Cortex of kidney (tissue), 1 donor: ENCODE results near the gene SDCCAG8.

ENCODE experiments used
- DNase-seq: peaks from one replicate; lab custom pipeline; 2025; lab: John Stamatoyannopoulos, UW

The SDCCAG8 gene

DNA sequence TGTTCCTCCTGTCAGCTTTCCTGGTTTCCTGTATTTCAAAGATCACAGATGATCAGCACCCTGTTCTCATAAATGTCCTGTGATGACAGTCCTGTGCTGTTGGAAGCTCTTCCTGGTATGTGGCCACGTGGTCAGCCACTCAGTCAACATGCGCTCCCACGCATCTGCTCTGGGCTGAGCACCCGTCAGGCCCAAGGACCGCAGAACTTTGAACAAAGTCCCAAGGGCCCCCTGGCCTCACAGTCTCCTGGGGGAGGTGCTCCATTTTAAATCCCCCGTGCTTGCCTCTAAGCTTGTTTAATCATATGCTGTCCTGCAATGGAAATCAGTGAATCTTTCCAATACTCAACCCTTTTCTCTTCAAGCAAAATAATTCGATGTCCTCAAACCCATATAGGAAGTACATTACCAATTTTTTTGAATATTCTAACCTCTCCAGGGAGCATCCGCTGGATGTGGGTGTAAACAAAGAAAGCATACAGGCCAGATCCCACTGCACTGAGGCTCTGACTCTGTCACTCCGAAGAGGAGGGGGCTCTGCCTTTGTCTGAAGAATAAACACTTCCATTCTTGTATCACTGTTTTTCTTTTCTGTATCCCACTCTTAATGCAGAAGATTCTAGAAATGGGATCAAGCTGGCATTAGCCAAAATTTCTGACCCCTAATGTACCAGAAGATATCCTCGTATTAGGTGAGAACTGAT lies 250.3 kb downstream of the SDCCAG8 start:
- DNase-seq, result no peak

DNA sequence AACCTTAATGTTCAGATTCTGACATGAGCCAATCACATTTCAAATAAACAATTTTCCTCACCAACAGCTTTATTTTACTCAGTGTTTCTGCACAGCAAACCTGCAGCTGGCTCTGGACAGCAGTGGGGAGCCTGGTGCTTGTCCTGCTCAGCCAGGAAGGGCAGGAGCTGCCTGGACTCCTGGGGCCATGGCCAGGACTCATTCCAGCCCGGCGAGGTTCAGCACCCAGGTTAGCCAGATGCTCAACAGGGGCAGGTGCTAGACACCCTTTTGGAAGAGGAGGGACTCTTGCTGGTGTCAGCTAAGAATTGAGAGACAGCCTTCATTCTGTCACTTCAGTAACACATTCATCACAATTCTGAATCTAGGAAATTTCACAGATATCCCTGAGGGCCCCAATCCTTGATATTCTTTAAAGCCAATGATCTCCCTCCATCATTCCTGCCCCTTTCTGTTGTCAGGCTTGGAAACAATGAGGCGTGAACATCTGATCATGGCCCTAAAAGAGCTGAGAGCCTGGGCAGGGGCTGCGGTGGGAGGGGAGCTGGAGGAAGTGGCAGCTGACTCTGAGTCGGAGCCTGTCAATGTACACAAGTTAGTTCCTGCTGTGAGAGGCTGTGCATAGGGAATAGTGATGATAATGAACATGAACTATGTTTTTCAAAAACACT lies 251.3 kb downstream of the SDCCAG8 start:
- no peak for DNase-seq

DNA sequence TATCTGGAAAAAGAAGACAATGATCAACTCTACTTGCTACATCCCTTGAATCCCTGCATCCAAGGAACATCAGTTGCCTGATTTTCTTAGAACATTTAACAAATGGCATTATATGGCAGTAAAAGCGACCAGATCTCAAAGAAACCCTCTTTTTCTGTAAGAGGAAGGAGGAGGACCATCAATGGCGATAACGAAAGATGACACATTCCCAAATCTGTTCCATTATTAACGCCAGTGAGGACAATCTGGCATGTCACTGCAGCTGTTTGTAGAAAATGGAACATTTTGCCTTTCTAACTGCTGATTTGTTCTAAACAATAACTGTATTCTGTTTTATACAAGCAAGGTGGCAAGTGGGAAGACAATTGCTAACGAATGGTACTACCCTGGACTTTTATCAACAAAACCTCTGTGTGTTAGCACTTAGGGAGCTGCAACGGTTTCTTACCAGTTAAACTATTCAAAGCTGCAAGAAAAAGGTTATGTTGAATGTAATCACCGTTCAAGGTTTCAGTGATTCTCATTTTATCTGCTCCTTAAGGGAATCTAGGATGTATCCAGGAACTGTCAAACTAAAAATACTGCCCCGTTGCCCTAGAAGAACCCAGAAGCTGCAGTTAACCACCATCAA lies 251.9 kb downstream of the SDCCAG8 start:
- no peak for DNase-seq

DNA sequence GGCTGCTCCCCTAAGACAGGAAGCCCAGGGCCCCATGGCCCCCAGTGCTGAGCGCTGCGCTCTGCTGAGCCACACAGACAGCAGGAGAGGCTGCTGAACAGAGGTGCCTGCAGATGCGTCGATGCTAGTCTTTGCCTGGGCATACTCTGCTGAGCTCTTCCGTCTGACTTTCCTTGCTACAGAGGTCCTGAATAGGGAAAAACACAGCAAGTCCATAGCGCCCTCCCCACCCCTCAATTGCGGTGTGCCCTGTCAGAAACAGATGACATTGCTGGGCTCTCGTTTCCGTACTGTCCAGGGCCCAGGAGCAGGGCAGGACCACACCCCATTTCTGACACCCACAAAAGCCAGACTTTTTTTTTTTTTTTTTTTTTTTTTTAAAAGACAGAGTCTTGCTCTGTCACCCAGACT lies 252.5 kb downstream of the SDCCAG8 start:
- DNase-seq, result no peak

DNA sequence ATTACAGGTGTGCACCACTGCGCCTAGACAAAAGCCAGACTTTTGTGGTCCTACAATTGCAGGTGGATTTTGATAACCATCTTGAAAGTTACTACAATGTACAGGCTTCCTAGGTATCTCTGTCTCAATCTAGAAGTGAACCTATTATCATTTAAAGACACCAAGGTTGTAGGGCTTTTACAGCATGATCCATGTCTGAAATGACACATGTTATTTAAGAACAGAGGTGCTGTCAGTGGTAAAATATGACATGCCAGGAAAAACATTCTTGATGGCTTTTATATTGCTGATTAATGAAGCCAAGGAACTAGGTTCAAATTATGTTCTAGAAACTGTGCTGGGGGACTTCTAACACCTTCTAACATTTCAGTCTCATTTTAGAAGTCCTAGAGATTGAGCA lies 253.1 kb downstream of the SDCCAG8 start:
- DNase-seq, result no peak

DNA sequence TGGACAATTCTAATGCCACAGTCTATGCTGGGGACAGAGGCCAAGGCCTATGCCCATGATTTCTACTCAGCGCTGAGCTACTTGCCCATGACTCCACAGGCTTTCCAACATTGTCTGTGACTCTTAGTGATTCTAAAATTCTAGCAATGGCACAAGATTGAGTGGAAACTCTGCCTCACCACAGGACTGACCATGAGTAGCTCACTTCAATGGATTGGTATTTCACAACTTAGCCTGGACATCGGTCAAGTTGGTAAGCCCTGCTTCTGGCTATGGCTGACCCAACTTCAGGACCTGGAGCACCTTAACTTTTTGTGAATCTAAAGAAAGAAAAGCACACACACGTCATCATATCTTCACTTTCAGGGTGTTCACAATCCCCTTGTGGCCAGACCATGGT lies 255.1 kb downstream of the SDCCAG8 start:
- DNase-seq, result no peak

DNA sequence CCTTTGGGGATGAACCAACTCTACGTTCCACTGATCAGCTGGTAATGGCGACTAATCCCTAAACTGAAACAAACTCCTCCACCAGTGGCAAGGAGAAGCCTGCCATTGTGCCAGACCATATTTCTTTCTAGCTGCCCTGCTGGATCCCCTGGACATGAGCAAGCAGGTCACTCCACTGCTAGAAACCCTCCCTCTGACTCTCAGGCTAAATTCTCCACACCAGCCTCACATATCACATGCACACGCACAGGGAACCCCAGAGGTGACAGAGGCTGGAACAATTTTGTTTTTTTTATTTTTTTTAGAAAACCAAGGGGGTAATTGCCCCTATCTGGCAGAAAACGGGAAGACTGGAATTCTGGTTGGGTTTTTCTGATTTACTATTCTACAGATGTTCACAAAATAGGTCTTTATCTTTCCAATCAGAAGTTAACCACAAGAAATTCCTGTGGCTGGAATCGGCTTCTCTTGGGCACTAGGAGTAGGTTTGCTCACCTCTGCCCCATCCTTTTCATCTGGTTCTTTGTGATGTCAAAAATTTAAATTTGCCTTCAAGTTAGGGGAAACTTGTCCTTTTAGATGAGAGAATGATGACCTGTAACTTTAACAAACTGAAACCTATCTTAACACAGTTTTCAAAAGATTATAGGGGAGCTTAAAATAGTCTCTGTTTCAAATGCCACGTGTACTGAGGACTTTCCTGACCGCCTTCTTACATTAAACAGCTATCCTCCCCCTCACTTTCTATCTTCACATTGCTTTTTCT lies 258.1 kb downstream of the SDCCAG8 start:
- no peak for DNase-seq

DNA sequence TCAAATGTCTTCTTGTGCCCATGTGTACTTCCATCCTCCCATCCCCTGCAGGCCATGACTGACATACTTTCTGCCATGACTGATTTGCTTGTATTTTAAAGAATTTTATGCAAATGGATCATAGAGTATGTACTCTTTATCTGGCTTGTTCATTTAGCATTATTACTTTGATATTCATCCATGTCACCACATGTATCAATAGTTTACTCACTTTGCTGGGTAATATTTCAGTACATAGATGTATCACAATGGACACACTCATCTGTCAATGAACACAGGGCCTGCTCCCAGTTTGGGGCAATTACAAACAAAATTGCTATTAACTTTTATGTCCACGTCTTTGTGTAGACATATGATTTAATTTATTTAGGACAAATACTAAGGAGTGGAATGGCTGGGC lies 259.1 kb downstream of the SDCCAG8 start:
- no peak for DNase-seq

DNA sequence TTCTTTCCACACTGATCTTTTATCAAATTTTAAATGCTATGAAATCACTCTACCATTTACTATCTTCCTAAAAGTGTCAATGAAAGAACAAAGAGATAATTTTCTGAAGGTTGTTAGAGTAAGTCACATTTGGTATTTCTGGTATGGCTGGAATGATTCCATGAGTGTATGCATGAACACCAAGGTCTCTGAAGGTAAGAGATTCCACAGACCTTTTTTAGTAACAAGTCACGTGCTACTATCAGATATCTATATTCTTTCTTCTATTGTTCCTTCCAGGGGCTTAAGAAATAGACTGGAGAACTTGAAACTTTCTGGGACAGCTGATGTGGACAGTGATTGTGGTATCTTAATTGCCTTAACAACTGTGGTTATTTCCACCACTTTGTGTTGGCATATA lies 265.0 kb downstream of the SDCCAG8 start:
- no peak for DNase-seq

DNA sequence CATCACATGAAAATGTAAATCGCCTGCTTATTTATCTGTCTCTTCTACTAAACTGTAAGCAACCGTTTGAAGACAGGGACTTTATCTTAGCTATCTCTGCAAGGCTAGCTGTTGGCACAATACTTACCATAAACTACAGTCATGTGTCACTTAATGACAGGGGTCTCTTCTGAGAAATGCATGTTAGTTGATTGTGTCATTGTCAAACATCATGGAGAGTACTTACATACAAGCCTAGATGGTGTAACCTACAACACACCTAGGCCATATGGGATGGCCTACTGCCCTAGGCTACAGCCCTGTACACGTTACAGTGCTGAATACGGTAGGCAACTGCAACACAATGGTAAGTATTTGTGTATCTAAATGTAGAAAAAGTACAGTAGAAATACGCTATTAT lies 267.9 kb downstream of the SDCCAG8 start:
- no peak for DNase-seq

DNA sequence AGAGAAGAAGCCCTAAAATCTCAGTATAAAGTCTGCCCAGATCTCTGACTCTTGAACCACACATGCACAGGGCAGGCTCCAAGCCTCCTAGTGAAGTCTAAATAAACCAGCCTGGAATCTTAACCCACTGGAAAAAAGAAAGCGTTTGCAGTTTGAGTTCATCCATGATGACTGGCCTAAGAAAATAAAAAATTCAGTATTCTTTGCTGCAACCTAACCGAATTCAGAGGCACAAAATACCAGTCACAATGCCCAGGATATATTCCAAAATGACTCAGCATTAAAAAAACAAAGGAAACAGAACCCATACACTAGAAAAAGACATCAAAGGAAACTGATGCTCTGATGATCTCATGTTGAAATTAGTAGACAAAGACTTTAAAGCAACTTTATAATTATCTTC lies 269.2 kb downstream of the SDCCAG8 start:
- no peak for DNase-seq

DNA sequence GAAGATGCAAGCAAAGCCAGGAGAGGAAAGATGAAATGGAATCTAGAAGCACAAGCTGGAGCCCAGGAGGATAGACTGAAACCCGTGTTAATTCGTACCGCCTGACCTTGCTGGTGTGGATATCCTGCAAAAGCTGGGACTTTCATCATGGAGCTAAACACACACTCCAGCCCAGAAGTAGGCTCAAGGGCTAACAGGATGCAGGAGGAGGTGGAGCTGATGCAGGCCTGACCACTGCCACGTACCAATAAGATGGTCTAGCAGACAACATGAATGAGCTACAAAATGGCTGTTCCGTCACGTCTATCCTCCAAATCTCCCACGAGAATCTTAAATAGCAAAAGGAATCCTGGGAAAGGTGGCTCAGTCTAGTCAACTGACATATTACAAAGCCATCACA lies 270.3 kb downstream of the SDCCAG8 start:
- no peak for DNase-seq

DNA sequence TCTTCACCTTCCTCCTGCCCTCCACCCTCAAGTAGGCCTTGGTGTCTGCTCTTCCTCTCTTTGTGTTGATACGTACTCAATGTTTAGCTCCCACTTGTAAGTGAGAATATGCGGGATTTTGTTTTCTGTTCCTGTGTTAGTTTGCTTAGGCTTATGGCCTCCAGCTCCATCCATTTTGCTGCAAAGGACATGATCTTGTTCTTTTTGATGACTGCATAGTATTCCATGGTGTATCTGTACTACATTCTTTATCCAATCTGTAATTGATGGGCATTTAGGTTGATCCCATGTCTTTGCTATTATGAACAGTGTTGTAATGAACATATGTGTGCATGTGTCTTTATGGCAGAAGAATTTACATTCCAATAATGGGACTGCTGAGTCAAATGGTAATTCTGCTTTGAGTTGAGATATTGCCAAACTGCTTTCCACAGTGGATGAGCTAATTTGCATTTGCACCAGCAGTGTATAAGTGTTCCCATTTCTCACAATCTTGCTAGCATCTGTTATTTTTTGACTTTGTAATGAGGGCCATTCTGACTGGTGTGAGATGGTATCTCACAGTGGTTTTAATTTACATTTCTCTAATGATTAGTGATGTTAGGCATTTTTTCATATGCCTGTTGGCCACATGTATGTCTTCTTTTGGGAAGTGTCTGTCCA lies 272.7 kb downstream of the SDCCAG8 start:
- DNase-seq, result no peak

DNA sequence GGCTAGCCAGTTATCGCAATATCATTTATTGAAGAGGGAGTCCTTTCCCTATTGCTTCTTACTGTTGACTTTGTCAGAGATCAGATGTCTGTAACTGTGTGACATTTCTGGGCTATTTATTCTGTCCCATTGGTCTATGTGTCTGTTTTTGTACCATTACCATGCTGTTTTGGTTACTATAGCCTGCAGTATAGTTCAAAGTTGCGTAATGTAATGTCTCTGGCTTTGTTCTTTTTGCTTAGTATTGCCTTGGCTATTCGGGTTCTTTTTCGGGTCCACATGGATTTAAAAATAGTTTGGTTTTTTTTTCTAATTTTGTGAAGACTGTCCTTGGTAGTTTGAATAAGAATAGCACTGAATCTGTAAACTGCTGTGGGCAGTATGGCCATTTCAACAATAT lies 273.7 kb downstream of the SDCCAG8 start:
- DNase-seq, result no peak

DNA sequence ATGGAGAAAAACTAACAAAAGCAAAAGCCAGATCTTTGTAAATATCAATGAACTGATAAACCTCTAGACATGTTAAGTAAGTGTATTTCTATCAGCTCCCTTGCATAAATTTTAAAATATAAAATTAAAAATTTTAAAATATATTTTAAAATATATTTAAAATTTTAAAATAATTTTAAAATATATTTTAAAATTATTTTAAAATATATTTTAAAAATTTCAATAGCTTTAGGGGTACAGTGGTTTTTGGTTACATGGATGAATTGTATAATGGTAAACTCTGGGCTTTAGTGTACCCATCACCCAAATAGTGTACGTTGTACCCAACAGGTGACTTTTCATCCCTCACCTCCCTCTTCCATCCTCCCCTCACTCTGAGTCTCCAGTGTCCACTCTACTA lies 279.2 kb downstream of the SDCCAG8 start:
- no peak for DNase-seq

DNA sequence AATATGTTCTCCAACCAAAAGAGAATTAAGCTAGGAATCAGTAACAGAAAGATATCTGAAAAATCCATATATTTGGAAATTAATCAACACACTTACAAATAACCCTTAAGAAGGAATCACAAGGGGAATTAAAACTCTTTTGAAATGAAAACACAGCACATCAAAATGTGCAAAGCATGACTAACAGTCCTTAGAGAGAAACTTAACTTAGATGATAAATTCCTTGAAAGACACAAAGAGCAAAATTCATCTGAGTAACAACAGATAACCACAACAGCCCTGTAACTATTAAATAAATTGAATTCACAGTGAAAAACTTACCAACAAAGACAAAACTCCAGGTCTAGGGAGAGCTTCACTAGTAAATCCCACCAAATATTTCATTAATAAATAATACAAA lies 283.8 kb downstream of the SDCCAG8 start:
- no peak for DNase-seq

DNA sequence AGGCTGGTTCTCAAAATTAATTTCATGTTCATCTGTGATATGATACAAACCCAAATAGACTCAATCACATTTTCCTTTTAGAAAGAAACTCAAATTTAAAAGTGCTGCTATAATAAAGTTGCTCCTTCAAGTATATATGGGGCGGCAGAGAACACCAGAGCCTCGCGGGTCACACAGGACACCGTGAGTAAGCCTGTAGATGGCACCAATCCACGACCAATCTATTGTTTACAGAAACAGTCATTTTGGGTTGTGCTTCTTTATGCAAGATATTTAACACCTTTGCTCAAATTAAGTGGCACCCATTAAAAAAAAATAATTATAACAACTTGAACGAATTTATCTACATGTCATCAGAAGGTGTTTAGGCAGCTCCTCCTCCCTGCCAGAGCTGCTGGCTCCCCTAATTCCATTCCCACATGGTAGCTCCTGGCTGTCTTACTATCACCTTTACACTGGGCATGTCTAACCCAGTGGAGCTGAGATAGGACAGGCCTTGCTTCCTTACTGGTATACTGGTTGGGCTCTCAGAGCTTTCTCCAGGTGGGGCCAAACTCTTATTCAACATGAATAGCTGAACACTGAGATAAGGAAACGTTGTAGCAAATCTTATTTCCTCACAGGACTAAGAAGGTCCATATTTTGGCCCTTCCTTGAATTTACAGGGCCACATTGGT lies 287.0 kb downstream of the SDCCAG8 start:
- DNase-seq, result no peak

DNA sequence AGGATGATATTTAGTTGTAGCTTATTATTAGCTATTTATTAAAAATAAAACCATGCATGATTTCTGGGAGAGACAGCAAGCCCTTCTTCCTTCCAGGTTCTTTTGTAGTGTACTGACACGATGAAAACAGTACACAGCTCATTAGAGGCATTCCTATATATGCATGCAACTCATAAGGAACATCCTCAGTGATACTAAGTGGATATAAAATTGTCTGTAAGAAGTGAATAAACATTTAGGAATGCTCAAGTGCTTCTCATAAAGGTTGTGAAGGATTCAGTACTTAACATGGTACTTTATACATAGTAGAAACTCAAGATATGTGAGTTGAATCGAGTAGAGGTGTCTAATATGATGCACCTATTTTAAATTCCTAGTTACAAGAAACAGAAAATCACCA lies 287.7 kb downstream of the SDCCAG8 start:
- DNase-seq, result no peak

DNA sequence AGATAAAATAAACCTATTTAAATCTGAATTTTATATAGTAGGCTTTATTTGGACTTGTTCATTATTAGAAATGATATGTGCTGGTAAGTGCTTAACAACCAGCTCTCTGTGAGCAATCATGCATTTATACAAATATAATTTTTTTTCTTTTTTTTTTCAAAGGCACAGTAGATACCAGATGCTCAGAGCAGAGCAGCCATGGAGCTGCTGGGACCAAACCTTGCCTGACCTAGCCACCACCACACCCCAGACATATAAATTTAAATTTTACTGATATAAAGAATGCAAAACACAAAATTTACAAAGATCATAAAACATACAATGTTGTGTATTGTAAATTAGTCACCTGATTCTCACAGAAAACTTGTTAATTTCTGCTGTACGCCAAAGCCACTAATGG lies 290.6 kb downstream of the SDCCAG8 start:
- no peak for DNase-seq

DNA sequence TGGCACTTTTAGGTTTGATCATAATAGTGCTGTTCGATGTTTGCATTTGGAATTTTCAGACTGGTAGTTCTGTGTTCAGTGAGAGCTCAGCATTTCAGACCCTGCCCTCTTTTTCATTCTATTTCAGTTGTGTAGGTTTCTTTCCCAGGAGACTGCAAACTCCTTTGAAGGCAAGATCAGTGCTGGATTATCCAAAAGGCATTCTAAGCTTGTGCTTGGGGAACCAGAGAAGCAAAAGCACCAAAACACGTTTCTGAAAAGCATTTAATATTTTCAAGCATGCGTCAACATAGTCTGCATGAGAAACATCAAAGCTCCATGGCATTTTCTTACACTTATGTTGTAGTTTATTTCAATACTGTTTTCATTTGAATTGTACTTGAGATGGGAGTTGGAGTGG lies 292.1 kb downstream of the SDCCAG8 start:
- no peak for DNase-seq

DNA sequence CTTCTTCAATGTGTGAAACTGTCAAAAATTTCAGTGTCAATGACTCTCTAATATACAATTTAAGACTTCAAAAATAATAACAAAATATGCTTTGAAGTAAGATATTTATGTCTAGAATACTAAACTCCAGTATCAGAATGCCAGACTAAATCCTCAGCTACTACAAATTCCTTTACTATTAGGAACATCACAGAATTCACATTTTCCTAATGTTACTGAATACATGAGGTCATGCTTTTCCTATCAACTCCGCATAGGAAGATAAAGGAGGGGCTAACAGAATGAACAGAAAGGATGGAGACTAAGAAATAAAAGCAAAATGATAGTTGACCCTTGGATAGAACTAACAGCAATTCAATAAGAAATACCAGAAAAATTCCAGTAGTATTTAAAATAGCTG lies 292.7 kb downstream of the SDCCAG8 start:
- no peak for DNase-seq

DNA sequence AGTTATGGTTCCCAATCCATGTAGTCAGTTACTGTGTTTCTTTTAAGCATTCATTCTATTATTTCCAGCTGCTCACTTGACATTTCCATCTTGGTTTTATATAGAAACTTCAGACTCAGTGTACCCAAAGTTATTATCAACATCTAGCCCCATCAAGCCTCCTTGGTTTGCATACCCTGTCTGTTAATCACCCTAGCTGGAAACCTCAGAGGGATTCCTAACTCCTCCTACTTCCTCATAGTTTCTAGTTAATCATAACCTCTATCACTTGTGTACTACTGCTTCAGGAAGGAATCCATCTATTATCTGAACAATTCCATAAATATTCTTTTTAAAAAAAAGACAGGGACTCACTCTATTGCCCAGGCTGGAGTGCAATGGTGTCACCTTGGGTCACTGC lies 293.3 kb downstream of the SDCCAG8 start:
- no peak for DNase-seq
